Hepatocyte (in vitro differentiated cells): ENCODE results near the gene COX5B. TPM values are rescaled to one million over a fixed set of nuclear protein-coding genes. Genes with fewer than 3 reads are reported as not detected.

Experiments
- DNase-seq: peaks from one replicate; pipeline ENCODE4 v3.0.0-alpha.2; 2016; ENCODE audit warnings: low spot score
- H2AFZ ChIP-seq: fragments of 200-600 bp; sonication (generic); 2 replicates; pipeline ENCODE4 v1.6.0; 2016; ENCODE audit warnings: antibody characterized with exemption, mild to moderate bottlenecking
- H3K27ac ChIP-seq: fragments of 200-600 bp; sonication (generic); 2 replicates; pipeline ENCODE4 v1.5.1; 2016; ENCODE audit warnings: mild to moderate bottlenecking
- H3K27me3 ChIP-seq: fragments of 200-600 bp; sonication (generic); 2 replicates; pipeline ENCODE4 v1.6.1; 2016
- H3K36me3 ChIP-seq: fragments of 200-600 bp; sonication (generic); replicated peaks from 2 replicates; pipeline ENCODE4 v1.5.1; 2016; ENCODE audit warnings: low read depth; ENCODE audit not compliant: insufficient read depth
- H3K4me1 ChIP-seq: fragments of 200-600 bp; sonication (generic); 2 replicates; pipeline ENCODE4 v1.5.1; 2016; ENCODE audit warnings: mild to moderate bottlenecking, moderate library complexity; ENCODE audit not compliant: insufficient read depth
- H3K4me2 ChIP-seq: fragments of 200-600 bp; sonication (generic); 2 replicates; pipeline ENCODE4 v1.6.0; 2016
- H3K4me3 ChIP-seq: fragments of 200-600 bp; sonication (generic); 2 replicates; pipeline ENCODE4 v1.5.1; 2016; ENCODE audit warnings: mild to moderate bottlenecking
- H3K79me2 ChIP-seq: fragments of 200-600 bp; sonication (generic); 2 replicates; pipeline ENCODE4 v1.6.0; 2017; ENCODE audit warnings: mild to moderate bottlenecking
- H3K9me2 ChIP-seq: fragments of 200-600 bp; sonication (generic); replicated peaks from 2 replicates; pipeline ENCODE4 v1.6.0; 2017; ENCODE audit warnings: mild to moderate bottlenecking; ENCODE audit not compliant: insufficient read depth
- H3K9me3 ChIP-seq: fragments of 200-600 bp; sonication (generic); 2 replicates; pipeline ENCODE4 v1.5.1; 2016; ENCODE audit warnings: low read depth, mild to moderate bottlenecking
- H4K20me1 ChIP-seq: fragments of 200-600 bp; sonication (generic); 2 replicates; pipeline ENCODE4 v1.6.0; 2016; ENCODE audit warnings: mild to moderate bottlenecking; ENCODE audit not compliant: insufficient read depth, poor library complexity, severe bottlenecking
- EZH2 ChIP-seq: fragments of 200-600 bp; sonication (generic); IDR thresholded peaks from 2 replicates; pipeline ENCODE4 v1.6.1; 2016; ENCODE audit warnings: antibody characterized with exemption, mild to moderate bottlenecking, borderline replicate concordance
- EZH2phosphoT487 ChIP-seq: fragments of 200-600 bp; sonication (generic); IDR thresholded peaks from one replicate; pipeline ENCODE4 v1.6.1; 2018; ENCODE audit warnings: antibody characterized with exemption, mild to moderate bottlenecking, low read depth, moderate library complexity; ENCODE audit not compliant: unreplicated experiment, severe bottlenecking
- WGBS: methylation state at CpG from one replicate; pipeline ENCODE4 v1.1.6; 2016; ENCODE audit warnings: low lambda C conversion rate; ENCODE audit errors: missing lambda C conversion rate; 5-methylcytosine and 5-hydroxymethylcytosine counted together
- polyA plus RNA-seq: library from polyadenylated mRNA; unstranded; fragments of >200 nt; fragmentation: Nextera tagmentation; extraction: Ambion mirVana; gene quantifications from 2 replicates; pipeline ENCODE4 v1.2.1, GENCODE V29; 2016
- total RNA-seq: library from RNA; depleted of rRNA; stranded (reverse); fragments of >200 nt; gene quantifications from 2 replicates; pipeline ENCODE4 v1.2.3, GENCODE V29; 2014
- TF ChIP-seq, protein P1 (sequence below): fragments of 200-600 bp; sonication (generic); IDR thresholded peaks from 2 replicates; pipeline ENCODE4 v1.5.1; 2016; ENCODE audit warnings: antibody characterized with exemption, mild to moderate bottlenecking; ENCODE audit not compliant: poor library complexity

The COX5B gene
- total and polyA plus RNA-seq, 2 experiments from 2014 or later = 210 to 495 TPM

DNA sequence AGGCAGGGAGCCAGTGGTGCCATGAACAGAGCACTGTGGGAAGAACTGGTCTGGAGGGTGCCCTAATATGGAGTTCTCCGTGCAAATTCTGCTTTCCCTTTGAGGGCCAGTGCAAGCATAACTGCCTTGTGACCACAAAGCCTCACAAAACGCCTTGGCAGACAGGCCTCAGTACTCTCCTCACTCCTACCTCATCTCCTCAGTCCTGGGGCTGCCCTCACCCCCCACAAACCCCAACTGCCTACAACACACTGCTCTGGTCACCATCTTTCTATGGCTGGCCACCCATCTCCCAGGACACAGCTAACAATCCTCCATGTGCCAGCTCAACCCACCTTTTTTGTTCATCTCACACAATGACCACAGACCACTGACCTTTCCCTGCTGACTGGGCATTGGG, 8.9 kb downstream of the COX5B start:
- WGBS = 100% methylated on average over 2 of the region's 2 CpGs
- H3K4me1 ChIP-seq = no peaks in the 10 kb centered on the region
- H3K27ac ChIP-seq = no peak overlapping the region
- no peak overlapping the region for H3K4me3 ChIP-seq
- no peak overlapping the region for H2AFZ ChIP-seq
- H3K9me3 ChIP-seq = no peaks in the 10 kb centered on the region
- no peaks in the 10 kb centered on the region for H4K20me1 ChIP-seq
- no peak for TF ChIP-seq EZH2
- TF ChIP-seq, protein P1, sequence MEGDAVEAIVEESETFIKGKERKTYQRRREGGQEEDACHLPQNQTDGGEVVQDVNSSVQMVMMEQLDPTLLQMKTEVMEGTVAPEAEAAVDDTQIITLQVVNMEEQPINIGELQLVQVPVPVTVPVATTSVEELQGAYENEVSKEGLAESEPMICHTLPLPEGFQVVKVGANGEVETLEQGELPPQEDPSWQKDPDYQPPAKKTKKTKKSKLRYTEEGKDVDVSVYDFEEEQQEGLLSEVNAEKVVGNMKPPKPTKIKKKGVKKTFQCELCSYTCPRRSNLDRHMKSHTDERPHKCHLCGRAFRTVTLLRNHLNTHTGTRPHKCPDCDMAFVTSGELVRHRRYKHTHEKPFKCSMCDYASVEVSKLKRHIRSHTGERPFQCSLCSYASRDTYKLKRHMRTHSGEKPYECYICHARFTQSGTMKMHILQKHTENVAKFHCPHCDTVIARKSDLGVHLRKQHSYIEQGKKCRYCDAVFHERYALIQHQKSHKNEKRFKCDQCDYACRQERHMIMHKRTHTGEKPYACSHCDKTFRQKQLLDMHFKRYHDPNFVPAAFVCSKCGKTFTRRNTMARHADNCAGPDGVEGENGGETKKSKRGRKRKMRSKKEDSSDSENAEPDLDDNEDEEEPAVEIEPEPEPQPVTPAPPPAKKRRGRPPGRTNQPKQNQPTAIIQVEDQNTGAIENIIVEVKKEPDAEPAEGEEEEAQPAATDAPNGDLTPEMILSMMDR = no peak
- no peak for TF ChIP-seq EZH2phosphoT487
- no peak for DNase-seq
- H3K27me3 ChIP-seq = no peaks in the 10 kb centered on the region
- H3K36me3 ChIP-seq = no peaks in the 10 kb centered on the region
- no peaks in the 10 kb centered on the region for H3K9me2 ChIP-seq
- no peaks in the 10 kb centered on the region for H3K79me2 ChIP-seq
- H3K4me2 ChIP-seq = no peak overlapping the region

DNA sequence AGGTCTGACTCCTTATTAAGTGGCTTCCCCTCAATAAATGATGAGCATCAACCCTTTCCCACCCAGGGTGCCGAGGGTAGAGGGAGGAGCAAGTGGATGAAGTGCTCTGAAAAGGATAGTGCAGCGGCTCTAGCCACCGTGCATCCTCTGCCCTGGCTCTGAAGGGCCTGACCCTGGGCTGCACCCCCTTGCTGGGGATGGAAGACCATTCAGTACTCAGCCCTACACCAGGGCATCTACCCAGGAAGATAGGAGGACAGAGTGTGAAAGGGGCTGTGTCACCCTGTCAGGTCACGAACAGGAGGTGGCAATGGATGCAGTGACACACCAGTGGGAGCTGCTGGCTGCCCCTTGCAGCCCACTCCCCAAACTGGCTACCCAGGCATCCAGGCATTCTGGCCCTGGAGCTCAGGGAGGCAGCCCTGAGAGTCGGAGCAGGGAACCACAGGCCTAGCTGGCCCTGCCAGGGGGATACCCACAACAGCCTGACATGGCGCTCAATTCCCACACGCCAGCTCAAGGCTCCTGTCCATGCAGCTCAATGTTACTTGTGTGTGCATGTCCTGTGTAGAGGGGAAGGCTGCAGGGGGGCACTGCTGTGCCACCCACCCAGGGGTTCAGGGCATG, 10.4 kb downstream of the COX5B start:
- no peak for TF ChIP-seq EZH2phosphoT487
- no peak for TF ChIP-seq EZH2
- TF ChIP-seq, protein P1 = no peak
- no peak overlapping the region for H2AFZ ChIP-seq

DNA sequence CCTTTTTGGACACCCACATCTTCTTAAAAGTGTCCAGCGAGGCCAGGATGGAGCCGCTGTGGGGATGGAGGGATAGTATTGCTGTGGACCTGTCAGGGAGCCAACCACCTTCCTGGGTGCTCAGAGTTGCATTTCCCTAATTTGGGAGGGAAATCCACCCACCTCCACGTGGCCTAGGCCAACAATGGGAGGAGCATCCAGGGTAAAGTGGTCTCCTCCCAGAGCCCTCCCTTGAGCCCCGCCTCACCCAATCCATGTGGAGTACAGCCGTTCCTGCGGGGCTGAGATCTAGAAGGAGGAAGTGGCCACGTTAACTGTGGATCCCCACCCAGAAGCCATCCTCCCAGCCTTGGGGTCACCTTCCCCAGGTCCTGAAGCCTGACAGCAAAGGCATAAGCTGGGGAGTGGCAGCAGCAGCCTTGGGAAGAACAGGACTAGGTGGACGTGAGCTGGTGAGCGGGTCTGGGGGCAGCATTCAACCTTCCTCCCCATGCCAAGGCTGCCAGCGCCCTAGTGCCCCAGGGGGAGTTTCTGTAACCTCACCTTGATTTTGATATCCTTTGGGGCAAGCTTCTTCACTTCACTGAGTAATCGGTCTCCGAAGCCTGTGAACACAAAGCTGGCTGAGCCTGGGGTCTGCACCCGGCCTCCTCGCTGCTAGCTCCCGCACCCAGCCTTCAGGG, 11.2 kb downstream of the COX5B start:
- H3K9me3 ChIP-seq = no peaks in the 10 kb centered on the region
- H3K4me3 ChIP-seq = no peak overlapping the region
- H3K4me1 ChIP-seq = peaks cover 6% of the 10 kb centered on the region
- DNase-seq = no peak
- 91% methylated on average over 15 of the region's 15 CpGs for WGBS
- H3K79me2 ChIP-seq = peaks cover 19% of the 10 kb centered on the region
- H4K20me1 ChIP-seq = peaks cover 3% of the 10 kb centered on the region
- H3K4me2 ChIP-seq = no peak overlapping the region
- TF ChIP-seq, protein P1 = no peak
- TF ChIP-seq EZH2phosphoT487 = no peak
- TF ChIP-seq EZH2 = no peak
- no peak overlapping the region for H3K27ac ChIP-seq
- no peaks in the 10 kb centered on the region for H3K36me3 ChIP-seq
- no peak overlapping the region for H2AFZ ChIP-seq
- H3K9me2 ChIP-seq = no peaks in the 10 kb centered on the region
- no peaks in the 10 kb centered on the region for H3K27me3 ChIP-seq

More for the DNA sequence above, 10.4 kb downstream of the COX5B start:
- Histone ChIP-seq H3K4me1 (no peaks in the 10 kb centered on the region), H4K20me1 (no peaks in the 10 kb centered on the region), H3K36me3 (no peaks in the 10 kb centered on the region), H3K27ac (no peak overlapping the region), H3K9me2 (no peaks in the 10 kb centered on the region), H3K9me3 (no peaks in the 10 kb centered on the region), H3K4me3 (no peak overlapping the region), H3K4me2 (no peak overlapping the region), H3K27me3 (no peaks in the 10 kb centered on the region), H3K79me2 (peaks cover 11% of the 10 kb centered on the region)
- no peak for DNase-seq
- 98% methylated on average over 7 of the region's 7 CpGs for WGBS
